Measurements from ENCODE around the gene GPR42. TPM values are rescaled to one million over a fixed set of nuclear protein-coding genes. Genes with fewer than 3 reads are reported as not detected.
A peak's percentile ranks its signal among the peaks of the same experiment; 100 is the strongest.
"Not testable (repeated sequence)": the region's sequence is repeated elsewhere in the genome, so short reads cannot be mapped to it uniquely, and the experiment has no call there.

The GPR42 gene
- total RNA-seq, 1 experiment from 2014 or later: not detected

GRCh38 chr19:35377656-35378055 lies 6.8 kb downstream of the GPR42 start:
- no peaks in the 10 kb centered on the region for H3K36me3 ChIP-seq (ENCODE audit: insufficient read depth, low read length, poor library complexity, severe bottlenecking)
- H3K9me3 ChIP-seq (ENCODE audit: low read depth, low read length, poor library complexity, severe bottlenecking): no peaks in the 10 kb centered on the region
- H3K27ac ChIP-seq (ENCODE audit: low read depth, low read length, poor library complexity, severe bottlenecking): no peak overlapping the region
- BruUV-seq (replicated peaks): no TSS peak
- peaks cover 10% of the 10 kb centered on the region for H3K4me1 ChIP-seq (ENCODE audit: insufficient read depth, low read length, poor library complexity, severe bottlenecking)
- ChIA-PET CTCF (interaction anchor here (0.6 to 0.7 kb wide), 4 partner anchors 23 to 180 kb away, joined by 4 to 7 read pairs (median 6); no protein-coding TSS in a partner anchor), POLR2A (ENCODE audit: low non-redundant PET) (no interaction called here)
- H3K27me3 ChIP-seq (replicated peaks; ENCODE audit: insufficient read depth, low read depth, low read length, poor library complexity): peaks cover 5% of the 10 kb centered on the region
- DNase-seq (ENCODE audit: low spot score): peak; percentile 61
- intact Hi-C loops (cut with micrococcal nuclease; ENCODE audit: unreplicated experiment): no loop called here
- TF ChIP-seq CTCF (conservative IDR thresholded peaks at IDR 0.05; ENCODE audit: low read depth, low read length): no peak
- no peak for TF ChIP-seq EZH2 (IDR thresholded peaks at IDR 0.05; ENCODE audit: borderline replicate concordance, low read depth, low read length, poor library complexity, severe bottlenecking)
- H3K4me3 ChIP-seq (ENCODE audit: low read depth, low read length, poor library complexity, severe bottlenecking): no peak overlapping the region

DNA sequence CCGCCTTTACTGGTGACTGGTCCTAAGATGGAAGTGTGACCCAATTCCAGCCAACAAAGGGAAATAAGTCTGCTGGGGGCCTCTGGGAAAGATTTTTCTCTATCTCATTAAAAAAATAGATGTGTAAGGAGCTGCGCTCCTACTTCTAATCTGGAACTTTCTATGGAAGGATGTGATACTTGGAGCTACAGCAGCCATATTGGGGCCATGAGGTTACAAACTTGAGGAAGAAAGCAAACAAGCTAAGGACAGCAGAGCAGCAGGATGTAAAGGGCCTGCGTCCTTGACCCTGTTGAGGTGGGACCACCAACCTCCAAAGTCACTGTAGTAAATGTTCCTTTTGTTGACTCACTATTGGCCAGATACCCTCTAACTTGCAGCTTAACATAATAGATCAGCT lies 7.5 kb downstream of the GPR42 start:
- ChIA-PET POLR2A (ENCODE audit: low non-redundant PET) (no interaction called here), CTCF (no interaction called here)
- intact Hi-C loops (cut with micrococcal nuclease; ENCODE audit: unreplicated experiment): no loop called here
- no peak for DNase-seq (ENCODE audit: low spot score)
- H3K27ac ChIP-seq (ENCODE audit: low read depth, low read length, poor library complexity, severe bottlenecking): no peak overlapping the region
- no peaks in the 10 kb centered on the region for H3K36me3 ChIP-seq (ENCODE audit: insufficient read depth, low read length, poor library complexity, severe bottlenecking)
- H3K4me3 ChIP-seq (ENCODE audit: low read depth, low read length, poor library complexity, severe bottlenecking): no peak overlapping the region
- peaks cover 5% of the 10 kb centered on the region for H3K27me3 ChIP-seq (replicated peaks; ENCODE audit: insufficient read depth, low read depth, low read length, poor library complexity)
- no peaks in the 10 kb centered on the region for H3K9me3 ChIP-seq (ENCODE audit: low read depth, low read length, poor library complexity, severe bottlenecking)
- peaks cover 10% of the 10 kb centered on the region for H3K4me1 ChIP-seq (ENCODE audit: insufficient read depth, low read length, poor library complexity, severe bottlenecking)
- TF ChIP-seq EZH2 (IDR thresholded peaks at IDR 0.05; ENCODE audit: borderline replicate concordance, low read depth, low read length, poor library complexity, severe bottlenecking): no peak
- no peak for TF ChIP-seq CTCF (conservative IDR thresholded peaks at IDR 0.05; ENCODE audit: low read depth, low read length)
- no TSS peak for BruUV-seq (replicated peaks)

GRCh38 chr19:35379545-35379944 lies 8.7 kb downstream of the GPR42 start:
- H3K4me3 ChIP-seq (ENCODE audit: low read depth, low read length, poor library complexity, severe bottlenecking); H3K36me3 ChIP-seq (ENCODE audit: insufficient read depth, low read length, poor library complexity, severe bottlenecking); H3K9me3 ChIP-seq (ENCODE audit: low read depth, low read length, poor library complexity, severe bottlenecking); intact Hi-C loops (cut with micrococcal nuclease; ENCODE audit: unreplicated experiment); BruUV-seq (replicated peaks); H3K27me3 ChIP-seq (replicated peaks; ENCODE audit: insufficient read depth, low read depth, low read length, poor library complexity); DNase-seq (ENCODE audit: low spot score); POLR2A ChIA-PET (ENCODE audit: low non-redundant PET); H3K4me1 ChIP-seq (ENCODE audit: insufficient read depth, low read length, poor library complexity, severe bottlenecking); CTCF ChIA-PET; H3K27ac ChIP-seq (ENCODE audit: low read depth, low read length, poor library complexity, severe bottlenecking): not testable (repeated sequence)

- Histone ChIP-seq H3K36me3 (ENCODE audit: insufficient read depth, low read length, poor library complexity, severe bottlenecking) (no peaks in the 10 kb centered on the region), H3K27me3 (replicated peaks; ENCODE audit: insufficient read depth, low read depth, low read length, poor library complexity) (peaks cover 5% of the 10 kb centered on the region), H3K4me3 (ENCODE audit: low read depth, low read length, poor library complexity, severe bottlenecking) (no peak overlapping the region), H3K9me3 (ENCODE audit: low read depth, low read length, poor library complexity, severe bottlenecking) (no peaks in the 10 kb centered on the region), H3K4me1 (ENCODE audit: insufficient read depth, low read length, poor library complexity, severe bottlenecking) (peaks cover 6% of the 10 kb centered on the region), H3K27ac (ENCODE audit: low read depth, low read length, poor library complexity, severe bottlenecking) (no peak overlapping the region)
- TF ChIP-seq EZH2 (IDR thresholded peaks at IDR 0.05; ENCODE audit: borderline replicate concordance, low read depth, low read length, poor library complexity, severe bottlenecking) (no peak), CTCF (conservative IDR thresholded peaks at IDR 0.05; ENCODE audit: low read depth, low read length) (no peak)
- POLR2A ChIA-PET (ENCODE audit: low non-redundant PET): no interaction called here
- no peak for DNase-seq (ENCODE audit: low spot score)
- CTCF ChIA-PET: no interaction called here
- intact Hi-C loops (cut with micrococcal nuclease; ENCODE audit: unreplicated experiment): no loop called here
- BruUV-seq (replicated peaks): no TSS peak
Observed at GRCh38 chr19:35379992-35380391, 9.1 kb downstream of the GPR42 start.
